ENCODE results near the gene TBC1D16.

Gene TBC1D16

DNA sequence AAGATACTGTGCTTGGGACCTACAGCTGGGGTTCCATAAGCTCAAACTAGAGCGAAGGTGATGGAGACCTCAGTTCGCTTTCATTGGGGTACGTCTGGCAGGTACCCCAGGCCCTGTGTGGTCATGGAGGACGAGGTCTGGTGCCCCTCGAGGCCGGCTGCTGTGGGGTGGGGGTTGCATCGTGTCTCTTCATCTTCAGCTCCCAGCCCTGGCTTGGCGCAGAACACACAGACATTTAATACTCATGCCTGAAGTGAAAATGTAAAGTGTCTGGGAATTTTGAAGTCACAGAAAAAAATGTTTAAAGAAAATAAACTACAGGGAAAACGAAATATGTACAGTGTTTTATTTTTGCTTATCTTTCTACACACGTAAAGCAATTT, 80.5 kb downstream of the TBC1D16 start:
- FAIRE-seq (no peak), DNase-seq (ENCODE audit: insufficient read length, low spot score) (no peak)
- no peak for TF ChIP-seq PAX5 (IDR thresholded peaks at IDR 0.05; ENCODE audit: insufficient read depth, low read length, severe bottlenecking)
- TF ChIP-seq POLR2AphosphoS5 (IDR thresholded peaks at IDR 0.05; ENCODE audit: low read depth, low read length) = no peak
- no peak for TF ChIP-seq SPI1 (IDR thresholded peaks at IDR 0.05; ENCODE audit: low read depth, low read length)
- no peak for TF ChIP-seq TAF1 (IDR thresholded peaks at IDR 0.05; ENCODE audit: low read depth, low read length)
- TF ChIP-seq POLR2A (IDR thresholded peaks at IDR 0.05; ENCODE audit: low read depth, low read length) = no peak
- TF ChIP-seq POU2F2 (IDR thresholded peaks at IDR 0.05; ENCODE audit: low read depth, low read length) = no peak

DNA sequence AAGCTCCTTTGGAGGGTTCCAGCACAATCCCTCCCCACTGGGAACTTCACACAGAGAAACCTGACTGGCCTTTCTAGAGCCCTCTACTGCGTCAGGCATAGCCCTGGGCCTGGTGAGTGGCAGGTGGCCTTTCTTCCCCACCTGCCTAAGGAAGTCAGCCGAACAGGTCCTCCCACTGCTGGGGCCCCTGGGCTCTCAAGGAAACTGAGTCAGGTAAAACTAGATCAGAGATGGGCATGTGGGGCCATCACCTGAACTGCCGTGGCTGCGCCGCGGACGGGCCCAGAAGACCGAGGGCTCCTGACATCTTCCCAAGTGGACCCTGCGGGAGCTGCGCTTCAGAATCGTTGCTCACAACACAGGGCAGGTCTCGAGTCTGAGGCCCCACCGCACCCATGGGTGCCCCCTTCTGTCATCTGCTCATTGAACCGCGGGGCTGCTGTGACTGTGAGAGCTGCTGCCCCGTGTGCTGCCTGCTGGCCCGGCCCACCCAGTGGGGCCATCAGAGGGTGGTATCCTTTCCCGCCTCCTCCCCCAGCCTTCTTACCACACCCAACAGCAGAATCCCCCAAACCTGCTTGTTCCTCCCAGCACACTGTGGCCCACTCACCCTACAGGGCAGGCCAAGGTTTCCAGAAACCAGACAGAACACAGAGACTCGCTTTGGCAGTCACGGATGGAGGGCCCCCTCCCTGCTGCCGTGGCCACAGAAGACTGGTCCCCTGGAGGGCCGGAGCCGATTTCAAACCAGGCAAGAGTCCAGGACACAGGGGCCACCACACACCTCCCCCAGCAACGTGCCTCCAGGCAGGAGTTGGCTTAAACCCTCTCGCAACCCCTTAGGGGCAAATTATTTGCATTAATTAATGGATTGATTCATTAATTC, 81.1 kb downstream of the TBC1D16 start:
- no peak for TF ChIP-seq PAX5 (IDR thresholded peaks at IDR 0.05; ENCODE audit: insufficient read depth, low read length, severe bottlenecking)
- no peak for TF ChIP-seq POU2F2 (IDR thresholded peaks at IDR 0.05; ENCODE audit: low read depth, low read length)
- FAIRE-seq (no peak), DNase-seq (ENCODE audit: insufficient read length, low spot score) (no peak)

DNA sequence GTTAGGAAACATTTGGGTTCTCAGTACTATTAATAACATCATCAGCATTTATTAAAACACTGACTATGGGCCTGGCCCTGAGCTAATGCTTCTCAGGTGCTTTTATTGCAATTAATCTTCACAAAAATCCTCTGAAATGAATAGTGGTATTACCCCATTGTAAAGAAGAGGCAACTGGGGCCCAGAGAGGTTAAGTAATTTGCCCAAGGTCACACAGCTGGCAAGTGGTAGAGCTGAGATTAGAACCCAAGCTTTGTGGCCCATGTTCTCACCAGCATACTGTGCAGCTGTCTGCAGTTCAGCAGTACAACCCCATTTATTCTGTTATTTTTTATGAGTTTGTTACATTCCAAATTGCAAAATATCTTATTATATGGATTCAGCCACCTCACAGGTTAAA, 82.3 kb downstream of the TBC1D16 start:
- FAIRE-seq = no peak
- no peak for DNase-seq (ENCODE audit: insufficient read length, low spot score)
- TF ChIP-seq TAF1 (IDR thresholded peaks at IDR 0.05; ENCODE audit: low read depth, low read length) (no peak), PAX5 (IDR thresholded peaks at IDR 0.05; ENCODE audit: insufficient read depth, low read length, severe bottlenecking) (no peak), POLR2A (IDR thresholded peaks at IDR 0.05; ENCODE audit: low read depth, low read length) (no peak), POU2F2 (IDR thresholded peaks at IDR 0.05; ENCODE audit: low read depth, low read length) (no peak), POLR2AphosphoS5 (IDR thresholded peaks at IDR 0.05; ENCODE audit: low read depth, low read length) (no peak), SPI1 (IDR thresholded peaks at IDR 0.05; ENCODE audit: low read depth, low read length) (no peak)

GRCh38 chr17:79952901-79953300, 82.8 kb downstream of the TBC1D16 start:
- no peak for FAIRE-seq
- TF ChIP-seq POLR2A (IDR thresholded peaks at IDR 0.05; ENCODE audit: low read depth, low read length) = no peak
- TF ChIP-seq SPI1 (IDR thresholded peaks at IDR 0.05; ENCODE audit: low read depth, low read length) = no peak
- no peak for TF ChIP-seq TAF1 (IDR thresholded peaks at IDR 0.05; ENCODE audit: low read depth, low read length)
- TF ChIP-seq POU2F2 (IDR thresholded peaks at IDR 0.05; ENCODE audit: low read depth, low read length) = no peak
- no peak for TF ChIP-seq PAX5 (IDR thresholded peaks at IDR 0.05; ENCODE audit: insufficient read depth, low read length, severe bottlenecking)
- TF ChIP-seq POLR2AphosphoS5 (IDR thresholded peaks at IDR 0.05; ENCODE audit: low read depth, low read length) = no peak
- no peak for DNase-seq (ENCODE audit: insufficient read length, low spot score)

DNA sequence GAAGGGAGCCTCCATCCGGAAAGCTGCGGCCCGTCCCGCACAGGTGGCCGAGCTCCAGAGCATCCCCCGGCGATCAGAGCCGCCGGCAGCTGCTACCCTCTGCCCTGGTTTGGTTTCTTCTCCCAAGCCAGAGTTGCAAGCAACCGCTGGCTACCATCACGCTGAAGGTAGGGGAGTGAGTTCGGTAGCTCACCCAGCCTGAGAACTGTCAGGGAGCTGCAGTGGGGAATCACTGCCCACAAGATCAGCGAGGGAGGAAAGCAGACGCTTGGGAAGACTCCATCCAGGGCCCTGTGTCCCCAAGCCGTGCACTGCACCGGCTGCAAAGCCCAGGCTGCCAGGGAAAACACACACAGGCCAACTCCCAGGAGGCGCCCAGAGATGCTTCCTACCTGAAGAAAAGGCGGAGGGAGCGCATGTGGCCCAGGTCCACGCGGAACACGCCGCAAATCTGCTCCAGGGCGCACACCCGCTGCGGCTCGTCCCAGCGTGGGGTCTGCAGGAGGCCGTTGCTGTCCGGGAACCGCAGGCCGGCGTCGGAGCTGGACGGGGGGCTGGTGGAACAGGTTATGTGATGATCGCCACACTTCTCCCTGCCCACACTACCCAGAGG, 83.3 kb downstream of the TBC1D16 start:
- no peak for DNase-seq (ENCODE audit: insufficient read length, low spot score)
- TF ChIP-seq POLR2AphosphoS5 (IDR thresholded peaks at IDR 0.05; ENCODE audit: low read depth, low read length) (no peak), TAF1 (IDR thresholded peaks at IDR 0.05; ENCODE audit: low read depth, low read length) (no peak), PAX5 (IDR thresholded peaks at IDR 0.05; ENCODE audit: insufficient read depth, low read length, severe bottlenecking) (no peak), SPI1 (IDR thresholded peaks at IDR 0.05; ENCODE audit: low read depth, low read length) (no peak), POU2F2 (IDR thresholded peaks at IDR 0.05; ENCODE audit: low read depth, low read length) (no peak), POLR2A (IDR thresholded peaks at IDR 0.05; ENCODE audit: low read depth, low read length) (no peak)
- FAIRE-seq = no peak

GRCh38 chr17:79951361-79952264, 84.1 kb downstream of the TBC1D16 start:
- FAIRE-seq = no peak

DNA sequence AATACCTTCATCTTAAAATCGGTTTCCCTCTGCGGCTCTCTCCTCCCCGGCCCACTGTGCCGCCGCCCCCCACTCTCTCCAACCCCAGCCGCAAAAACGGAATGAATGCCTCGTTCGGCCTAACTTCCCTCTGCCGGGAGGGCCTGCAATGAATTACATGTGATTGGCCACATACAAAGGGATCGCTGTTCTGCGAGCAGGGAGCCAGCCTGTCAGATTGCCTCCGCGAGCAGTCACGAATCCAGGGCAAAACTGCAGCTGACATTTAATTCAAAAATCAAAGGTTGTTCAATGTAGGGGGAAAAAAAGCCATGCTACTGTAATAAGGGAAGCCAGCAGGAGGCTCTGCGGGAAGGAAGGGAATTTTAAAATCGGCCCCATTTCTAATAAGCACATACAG, 84.9 kb downstream of the TBC1D16 start:
- DNase-seq (ENCODE audit: insufficient read length, low spot score) (no peak), FAIRE-seq (no peak)
- TF ChIP-seq POU2F2 (IDR thresholded peaks at IDR 0.05; ENCODE audit: low read depth, low read length) (no peak), POLR2AphosphoS5 (IDR thresholded peaks at IDR 0.05; ENCODE audit: low read depth, low read length) (no peak), TAF1 (IDR thresholded peaks at IDR 0.05; ENCODE audit: low read depth, low read length) (no peak), SPI1 (IDR thresholded peaks at IDR 0.05; ENCODE audit: low read depth, low read length) (no peak), POLR2A (IDR thresholded peaks at IDR 0.05; ENCODE audit: low read depth, low read length) (no peak), PAX5 (IDR thresholded peaks at IDR 0.05; ENCODE audit: insufficient read depth, low read length, severe bottlenecking) (no peak)

More at GRCh38 chr17:79951361-79952264, 84.1 kb downstream of the TBC1D16 start:
- no peak for TF ChIP-seq POLR2AphosphoS5 (IDR thresholded peaks at IDR 0.05; ENCODE audit: low read depth, low read length)
- no peak for TF ChIP-seq SPI1 (IDR thresholded peaks at IDR 0.05; ENCODE audit: low read depth, low read length)
- TF ChIP-seq PAX5 (IDR thresholded peaks at IDR 0.05; ENCODE audit: insufficient read depth, low read length, severe bottlenecking) = no peak
- no peak for TF ChIP-seq TAF1 (IDR thresholded peaks at IDR 0.05; ENCODE audit: low read depth, low read length)
- no peak for DNase-seq (ENCODE audit: insufficient read length, low spot score)

- no peak for FAIRE-seq
- no peak for DNase-seq (ENCODE audit: insufficient read length, low spot score)
- TF ChIP-seq POLR2AphosphoS5 (IDR thresholded peaks at IDR 0.05; ENCODE audit: low read depth, low read length) (no peak), PAX5 (IDR thresholded peaks at IDR 0.05; ENCODE audit: insufficient read depth, low read length, severe bottlenecking) (no peak), SPI1 (IDR thresholded peaks at IDR 0.05; ENCODE audit: low read depth, low read length) (no peak)
Measured at GRCh38 chr17:79950306-79950705, 85.4 kb downstream of the TBC1D16 start.

GRCh38 chr17:79949656-79950209, 85.9 kb downstream of the TBC1D16 start:
- FAIRE-seq (no peak), DNase-seq (ENCODE audit: insufficient read length, low spot score) (no peak)
- TF ChIP-seq PAX5 (IDR thresholded peaks at IDR 0.05; ENCODE audit: insufficient read depth, low read length, severe bottlenecking) (no peak), TAF1 (IDR thresholded peaks at IDR 0.05; ENCODE audit: low read depth, low read length) (no peak), POU2F2 (IDR thresholded peaks at IDR 0.05; ENCODE audit: low read depth, low read length) (no peak), SPI1 (IDR thresholded peaks at IDR 0.05; ENCODE audit: low read depth, low read length) (no peak), POLR2A (IDR thresholded peaks at IDR 0.05; ENCODE audit: low read depth, low read length) (no peak), POLR2AphosphoS5 (IDR thresholded peaks at IDR 0.05; ENCODE audit: low read depth, low read length) (no peak)

All from GM12891 (cell line).